GF-D8 (cell line): ENCODE data around the gene WIPF2.

Experiments used
- DNase-seq: peaks from one replicate; lab custom pipeline; 2025; lab: John Stamatoyannopoulos, UW

Gene WIPF2

DNA sequence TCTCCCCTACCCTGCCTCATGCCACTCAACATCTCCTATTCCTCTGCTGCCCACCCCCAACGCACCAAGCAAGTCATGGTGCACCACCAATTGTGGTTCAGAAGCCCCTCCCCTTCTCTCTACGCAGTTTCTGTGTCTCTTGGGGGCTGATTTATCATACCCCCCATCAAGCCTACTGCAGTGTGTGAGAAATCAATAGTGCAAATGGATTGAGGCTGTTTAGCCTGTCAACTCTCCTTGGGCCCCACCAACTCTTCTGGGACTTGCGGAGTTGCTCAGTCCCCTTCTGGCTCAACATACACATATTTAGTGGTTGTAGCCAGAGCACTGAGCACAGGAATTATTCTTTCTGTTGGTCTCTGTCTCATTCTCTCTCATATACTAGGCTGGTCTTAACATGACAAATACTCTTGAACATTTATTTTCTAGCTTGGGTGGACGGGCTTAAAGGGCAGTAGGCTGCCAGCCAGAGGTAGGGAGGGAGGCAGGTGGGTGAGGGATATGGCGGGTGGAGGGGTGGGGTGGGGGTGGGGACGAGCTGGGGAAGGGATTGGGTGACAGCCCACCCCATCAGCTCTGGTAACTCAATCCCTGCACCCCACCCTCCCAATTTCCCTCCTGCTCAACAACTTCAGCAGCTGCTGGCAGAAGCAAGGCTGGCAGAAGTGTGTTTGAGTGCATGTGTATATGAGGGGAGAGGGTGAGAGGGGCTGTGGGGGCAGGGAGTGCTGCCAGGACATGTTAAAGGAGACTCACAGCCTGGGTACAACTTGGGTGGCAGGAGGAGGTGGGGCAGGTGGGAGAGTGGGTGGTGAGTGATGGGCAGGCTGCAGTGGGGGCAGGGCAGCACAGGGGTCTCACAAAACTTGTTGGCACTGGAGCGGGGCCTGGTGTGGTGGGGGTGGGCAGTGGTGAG, 94.8 kb downstream of the WIPF2 start:
- no peak for DNase-seq

DNA sequence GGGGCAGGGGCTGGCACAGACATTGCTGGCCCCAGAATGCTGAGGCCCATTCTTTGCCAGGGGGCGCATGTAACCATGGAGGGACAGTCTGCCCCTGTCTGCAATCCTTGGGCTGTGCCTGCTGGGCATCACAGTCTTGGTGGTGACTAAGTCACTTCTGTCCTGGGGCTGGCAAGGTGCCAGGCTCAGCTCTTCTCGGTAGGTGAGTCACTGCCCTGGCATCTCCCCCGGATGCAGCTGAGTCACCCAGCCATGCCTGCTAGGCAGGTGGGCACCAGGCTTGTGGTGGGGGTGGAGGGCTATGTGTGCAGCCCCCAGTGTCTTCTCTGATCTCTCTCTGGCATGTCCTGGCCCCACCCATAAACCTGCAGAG, 95.5 kb downstream of the WIPF2 start:
- no peak for DNase-seq

DNA sequence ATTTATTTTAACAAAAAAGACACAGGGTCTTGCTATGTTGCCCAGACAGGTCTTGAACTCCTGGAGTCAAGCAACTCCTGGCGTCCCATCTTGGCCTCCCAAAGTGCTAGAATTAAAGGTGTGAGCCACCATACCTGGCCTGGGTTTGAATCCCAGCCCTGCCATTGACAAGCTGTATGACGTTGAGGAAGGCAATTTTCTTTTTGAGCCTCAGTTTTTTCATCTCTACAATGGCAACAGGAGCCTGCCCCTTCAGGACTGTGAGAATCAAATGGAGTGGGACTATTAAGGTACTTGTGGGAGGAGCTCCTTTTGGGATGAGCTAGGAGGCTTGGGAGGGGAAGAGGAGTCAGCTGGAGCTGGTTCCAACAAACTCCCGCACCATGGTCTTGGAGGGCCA, 96.1 kb downstream of the WIPF2 start:
- no peak for DNase-seq

DNA sequence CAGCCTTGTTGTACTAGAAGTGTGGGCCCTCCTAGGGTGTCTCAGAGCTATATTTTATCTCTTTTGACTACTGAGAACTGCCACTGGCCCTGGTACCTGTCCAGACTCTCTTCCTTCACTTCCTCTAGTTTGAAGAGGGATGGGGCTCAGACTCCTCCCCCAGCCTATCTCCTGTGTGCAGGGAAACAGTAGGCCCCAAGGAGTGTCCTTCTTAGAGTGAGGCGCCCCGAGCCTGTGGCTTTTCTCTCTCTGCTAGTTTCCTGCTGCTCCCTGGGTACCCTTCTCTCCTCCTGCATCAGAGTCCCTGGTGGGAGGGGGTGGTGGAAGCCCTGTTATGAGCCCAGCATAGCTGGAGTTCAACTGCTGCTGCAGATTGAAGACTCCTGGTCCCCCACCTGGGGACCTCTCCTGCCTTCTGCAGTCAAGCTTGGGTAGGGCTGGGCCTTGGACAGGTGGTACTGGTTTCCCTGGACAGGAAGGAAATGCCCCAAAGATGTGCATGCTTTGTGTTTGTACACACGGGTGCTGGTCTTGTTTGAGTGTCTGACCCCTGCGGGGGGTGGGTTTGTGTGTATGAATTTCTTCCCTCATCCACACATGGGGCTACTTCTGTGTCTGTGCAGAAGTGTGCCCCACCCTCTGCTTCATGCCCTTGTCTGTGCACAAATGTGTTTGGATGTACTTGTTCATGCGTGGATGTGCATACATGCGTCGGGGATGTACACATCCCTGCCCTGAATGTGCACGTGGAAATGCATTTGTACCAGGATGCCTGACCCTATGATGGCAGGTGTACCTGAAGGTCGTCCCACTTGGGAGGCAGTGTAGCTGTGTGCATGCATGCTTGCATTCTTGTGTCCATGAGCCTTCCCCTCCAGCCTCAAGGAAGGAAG, 96.8 kb downstream of the WIPF2 start:
- DNase-seq: no peak

- DNase-seq: no peak
Observed at GRCh38 chr17:40316571-40317344, 97.7 kb downstream of the WIPF2 start.

- DNase-seq: peak; percentile 15
Observed at GRCh38 chr17:40317345-40317873, 98.3 kb downstream of the WIPF2 start.

DNA sequence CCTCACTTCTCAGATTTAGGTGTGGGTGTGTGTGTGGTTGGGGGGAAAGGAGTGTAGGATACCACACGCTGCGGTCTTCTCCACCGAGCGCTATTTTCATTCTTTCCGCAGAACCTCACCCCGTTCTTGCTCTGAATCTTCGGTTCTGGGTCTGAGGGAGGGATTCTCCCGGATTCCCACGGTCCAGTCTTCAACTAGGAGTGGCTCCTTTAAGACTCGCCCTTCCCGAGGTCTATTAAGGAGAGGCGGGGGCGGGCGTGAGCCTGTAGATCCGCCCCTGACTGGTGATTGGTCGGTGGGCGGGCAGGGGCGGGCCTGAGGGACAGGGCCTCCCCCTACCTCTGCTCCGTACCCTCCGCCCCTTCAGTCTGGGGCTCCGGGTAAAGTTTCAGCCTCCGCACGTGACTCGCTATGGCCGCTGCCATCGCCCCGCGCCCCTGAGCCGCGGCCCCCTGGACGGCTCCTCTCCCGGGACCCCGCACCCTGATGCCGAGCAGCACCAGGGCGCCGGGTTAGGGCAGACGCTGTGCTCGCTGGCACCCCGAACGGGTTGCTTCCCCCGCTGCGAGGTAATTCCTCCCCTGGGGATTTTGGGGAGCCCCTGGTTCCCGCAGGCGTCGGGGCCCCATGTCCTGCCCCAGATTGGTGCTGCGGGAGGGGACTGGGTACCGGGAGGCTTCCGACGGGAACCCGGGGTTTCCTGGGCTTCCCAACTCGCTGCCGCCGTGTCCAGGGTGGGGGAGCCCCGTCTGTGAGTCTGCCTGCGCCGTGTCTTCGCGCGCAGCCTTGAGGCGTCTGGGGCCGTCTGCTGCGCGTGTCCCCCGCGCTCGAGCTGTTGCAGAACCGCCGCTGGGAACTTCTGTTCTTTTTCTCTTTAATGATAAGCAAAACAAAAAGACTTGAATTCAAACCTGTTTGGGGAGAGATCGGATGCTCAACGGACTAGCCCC, 99.1 kb downstream of the WIPF2 start:
- peak; percentile 79 for DNase-seq

DNA sequence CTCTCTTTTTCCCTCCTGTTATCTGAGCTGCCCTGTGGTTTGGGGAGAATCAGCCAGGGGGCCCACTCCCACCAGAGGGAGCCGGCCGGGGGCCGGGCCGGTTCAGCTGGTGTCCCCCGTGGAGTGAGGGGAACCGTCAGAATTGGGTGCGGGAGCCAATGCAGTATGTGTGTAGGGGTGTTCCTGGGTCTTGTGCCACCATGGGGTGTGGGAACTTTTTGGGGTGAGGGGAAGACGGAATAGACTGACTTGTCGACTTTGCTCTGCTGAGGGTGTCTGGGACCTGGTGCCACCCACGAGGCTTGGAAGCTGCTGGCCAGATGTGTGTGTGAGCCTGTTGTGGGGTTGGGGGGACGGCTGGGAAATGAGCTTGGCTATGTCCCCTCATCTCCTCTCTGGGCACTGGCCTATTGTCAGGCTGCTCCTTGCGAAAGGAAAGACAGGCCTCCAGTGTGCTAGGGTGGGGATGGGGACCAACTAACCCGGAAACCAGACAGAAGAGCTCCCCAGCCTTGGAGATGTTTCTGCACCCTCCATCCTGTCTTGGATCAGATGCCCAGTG, 99.8 kb downstream of the WIPF2 start:
- no peak for DNase-seq

DNA sequence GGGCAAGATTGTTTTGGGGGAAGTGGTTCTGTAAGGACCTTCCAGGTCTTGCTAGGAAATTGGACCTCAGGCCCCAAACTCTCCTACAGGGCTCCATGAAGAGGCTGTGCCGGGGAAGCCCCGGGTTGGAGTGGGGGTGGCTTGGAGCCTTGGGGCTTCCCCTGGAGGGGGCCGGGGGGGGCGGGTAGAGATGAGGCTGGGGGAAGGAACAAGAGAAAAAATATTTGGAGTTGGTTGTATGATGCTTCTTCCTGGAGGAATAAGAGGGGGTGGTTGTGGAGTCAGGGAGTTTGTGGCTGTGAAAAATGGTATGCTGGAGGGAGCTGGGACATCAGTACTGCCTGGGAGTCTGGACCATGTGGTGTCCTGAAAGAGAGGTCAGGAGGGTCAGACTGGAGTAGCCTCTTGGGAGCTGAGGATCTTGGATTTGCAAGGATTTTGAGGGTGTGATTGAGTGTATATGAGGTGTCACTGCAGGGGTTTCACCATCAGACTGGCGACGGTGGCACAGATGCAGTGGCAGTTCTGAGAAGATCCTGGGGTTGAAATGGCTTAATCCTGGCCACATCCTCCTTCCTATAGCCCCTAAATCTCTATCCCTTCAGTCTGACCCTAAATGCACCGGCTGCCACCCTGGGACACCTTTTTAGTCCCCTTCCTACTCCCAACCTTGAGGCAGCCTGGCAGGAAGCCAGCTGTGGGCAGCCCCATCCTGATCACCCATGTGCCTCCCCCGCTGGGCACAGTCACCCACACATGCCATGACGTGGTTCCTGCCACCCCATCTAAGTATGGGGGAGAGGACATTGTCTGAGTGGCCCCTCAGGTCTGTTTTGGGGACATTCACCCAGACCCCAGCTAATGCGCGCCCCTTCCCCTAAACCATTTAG, 100.8 kb downstream of the WIPF2 start:
- peak; percentile 24 for DNase-seq

- DNase-seq: no peak
Observed at GRCh38 chr17:40320756-40321523, 101.8 kb downstream of the WIPF2 start.

DNA sequence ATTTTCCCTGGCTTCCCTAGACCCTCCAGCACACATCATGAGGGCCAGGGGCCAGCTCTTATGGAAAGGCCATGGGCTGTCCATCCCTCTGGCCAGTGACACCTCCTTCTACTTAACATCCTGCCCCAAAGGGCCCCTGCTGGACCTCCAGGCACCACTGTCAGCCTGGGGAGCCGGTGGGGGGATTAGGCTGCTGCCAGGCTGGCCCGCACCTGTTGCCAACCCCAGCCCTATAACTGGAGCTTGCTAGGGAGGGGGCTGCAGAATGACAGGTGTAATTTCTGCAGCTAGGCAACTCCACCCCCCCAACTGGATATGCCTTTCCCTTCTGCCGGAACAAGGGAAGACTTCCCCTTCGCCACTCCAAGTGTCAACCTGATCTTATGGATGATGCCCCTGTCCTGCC, 102.4 kb downstream of the WIPF2 start:
- DNase-seq: no peak

GRCh38 chr17:40321961-40322357, 102.9 kb downstream of the WIPF2 start:
- no peak for DNase-seq

GRCh38 chr17:40322358-40323315, 103.5 kb downstream of the WIPF2 start:
- DNase-seq: peak; percentile 94

DNA sequence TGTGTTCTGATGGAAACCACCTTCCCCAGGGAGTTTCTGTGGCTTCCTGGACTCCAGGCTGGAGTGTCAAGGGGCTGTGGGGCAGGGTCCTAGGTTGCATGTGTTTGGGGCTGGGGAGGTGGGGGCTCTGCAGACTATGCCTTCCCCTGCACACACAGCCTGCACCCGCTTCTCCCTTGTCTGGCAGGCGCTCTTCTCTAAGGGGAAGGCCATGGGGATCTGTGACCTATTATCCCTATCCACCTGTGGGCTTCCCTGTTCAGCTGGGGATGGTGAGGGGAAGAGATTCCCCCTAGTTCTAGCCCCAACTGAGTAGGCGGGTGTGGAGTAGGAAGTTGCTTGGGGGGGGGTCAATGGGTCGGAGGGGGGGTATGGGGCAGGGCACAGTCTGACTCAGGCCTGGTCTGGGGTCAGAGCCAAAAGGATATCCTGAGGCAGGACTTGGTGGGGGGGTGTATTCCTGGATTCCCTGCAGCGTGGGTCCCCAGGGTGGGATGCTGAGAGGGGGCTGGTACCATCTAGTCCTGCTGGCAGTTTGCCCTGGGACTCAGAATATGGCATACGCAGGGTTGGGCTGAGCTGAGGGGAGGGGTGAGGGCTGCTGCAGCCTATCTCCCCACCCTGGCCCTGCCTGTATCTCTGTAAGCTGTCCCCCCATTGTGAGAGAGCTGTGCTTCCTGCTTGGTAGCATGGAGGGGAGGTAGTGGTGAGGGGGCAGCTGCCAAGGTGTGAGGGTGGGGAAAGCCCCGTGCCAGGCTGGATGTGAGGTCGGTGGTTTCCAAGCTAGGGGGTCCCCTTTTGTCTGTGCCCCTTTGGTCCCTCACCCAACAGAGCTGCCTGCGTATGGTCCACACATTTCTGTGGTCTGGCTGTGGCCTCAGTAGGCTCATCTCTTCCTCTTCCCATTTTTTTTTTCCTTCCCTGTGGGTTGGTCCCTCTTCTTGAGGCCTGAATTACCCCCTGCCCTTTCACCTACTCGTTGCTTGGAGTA, 104.6 kb downstream of the WIPF2 start:
- no peak for DNase-seq

DNA sequence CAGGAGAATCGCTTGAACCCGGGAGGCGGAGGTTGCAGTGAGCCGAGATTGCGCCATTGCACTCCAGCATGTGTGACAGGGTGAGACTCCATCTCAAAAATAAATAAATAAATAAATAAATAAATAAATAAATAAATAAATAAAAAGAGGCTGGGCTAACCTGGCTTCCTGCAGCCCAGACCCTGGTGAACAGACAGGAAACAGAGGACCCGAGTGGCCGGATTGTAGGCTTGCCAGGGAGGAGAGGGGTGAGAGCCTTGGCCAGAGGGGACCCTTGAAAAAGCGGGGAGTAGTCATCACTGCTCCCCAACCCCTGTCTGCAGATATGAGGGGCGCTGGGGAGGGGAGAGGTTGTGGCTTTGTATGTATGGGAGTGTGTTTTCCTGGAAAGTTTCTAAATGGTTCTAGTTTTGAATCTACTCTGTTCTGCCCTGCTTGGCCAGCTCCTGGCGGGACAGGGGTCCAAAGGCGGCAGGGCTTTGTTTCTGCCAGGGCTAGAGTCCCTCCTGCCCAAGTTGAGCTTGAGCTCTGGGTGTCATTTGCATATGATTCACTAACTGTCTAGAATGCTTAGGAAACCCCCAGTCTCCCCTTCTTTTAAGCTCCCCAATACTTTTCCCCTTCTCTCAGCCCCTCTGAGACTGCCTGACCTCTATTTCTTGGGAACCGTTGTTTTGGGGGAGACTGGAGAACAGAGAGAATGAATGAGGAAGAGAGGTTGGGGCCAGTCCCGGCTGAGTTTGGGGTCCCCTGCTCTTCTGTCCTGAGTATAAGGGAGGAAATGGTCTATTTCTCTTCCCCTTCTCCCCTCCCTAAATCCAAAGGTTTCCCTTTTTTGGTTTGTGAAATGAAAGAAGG, 106.3 kb downstream of the WIPF2 start:
- DNase-seq: no peak
